MM.1S (cell line): Measurements from ENCODE around the gene ABCG8.

Experiments used
- DNase-seq: peaks from one replicate; pipeline ENCODE4 v3.0.0-alpha.2; 2015
- H2AFZ ChIP-seq: fragments of 300-600 bp; sonication (generic); 2 replicates; pipeline ENCODE4 v1.6.0; 2016; ENCODE audit warnings: antibody characterized with exemption, low read length
- H3F3A ChIP-seq: fragments of 300-600 bp; sonication (generic); 2 replicates; pipeline ENCODE4 v1.6.1; 2016; ENCODE audit warnings: mild to moderate bottlenecking, antibody characterized with exemption, low read length, moderate library complexity, mixed read lengths; ENCODE audit not compliant: insufficient read depth
- H3K27ac ChIP-seq: fragments of 300-600 bp; sonication (generic); 2 replicates; pipeline ENCODE4 v1.5.1; 2016; ENCODE audit warnings: mild to moderate bottlenecking, low read length
- H3K27me3 ChIP-seq: fragments of 300-600 bp; sonication (generic); replicated peaks from 2 replicates; pipeline ENCODE4 v1.6.0; 2016; ENCODE audit warnings: low read length; ENCODE audit not compliant: insufficient read depth
- H3K36me3 ChIP-seq: fragments of 300-600 bp; sonication (generic); replicated peaks from 2 replicates; pipeline ENCODE4 v1.6.1; 2016; ENCODE audit warnings: mild to moderate bottlenecking, low read length, mixed read lengths; ENCODE audit not compliant: insufficient read depth
- H3K4me1 ChIP-seq: fragments of 300-600 bp; sonication (generic); 2 replicates; pipeline ENCODE4 v1.6.1; 2016; ENCODE audit warnings: low read length, mixed read lengths
- H3K4me2 ChIP-seq: fragments of 300-600 bp; sonication (generic); 2 replicates; pipeline ENCODE4 v1.6.0; 2016; ENCODE audit warnings: low read depth, low read length
- H3K4me3 ChIP-seq: fragments of 300-600 bp; sonication (generic); 2 replicates; pipeline ENCODE4 v1.5.1; 2016; ENCODE audit warnings: low read length, mixed read lengths
- H3K79me2 ChIP-seq: fragments of 300-600 bp; sonication (generic); 2 replicates; pipeline ENCODE4 v1.6.1; 2016; ENCODE audit warnings: mixed run types, low read length, mixed read lengths
- H3K9ac ChIP-seq: fragments of 300-600 bp; sonication (generic); 2 replicates; pipeline ENCODE4 v1.6.1; 2016; ENCODE audit warnings: low read length, mixed read lengths
- H3K9me2 ChIP-seq: fragments of 300-600 bp; sonication (generic); replicated peaks from 2 replicates; pipeline ENCODE4 v1.6.1; 2016; ENCODE audit warnings: mild to moderate bottlenecking, low read length, mixed read lengths; ENCODE audit not compliant: insufficient read depth
- H3K9me3 ChIP-seq: fragments of 300-600 bp; sonication (generic); replicated peaks from 2 replicates; pipeline ENCODE4 v1.6.1; 2016; ENCODE audit warnings: mild to moderate bottlenecking, low read length, mixed read lengths; ENCODE audit not compliant: insufficient read depth
- H4K20me1 ChIP-seq: fragments of 300-600 bp; sonication (generic); 2 replicates; pipeline ENCODE4 v1.6.1; 2016; ENCODE audit warnings: mild to moderate bottlenecking, low read length, moderate library complexity, mixed read lengths; ENCODE audit not compliant: insufficient read depth
- CTCF ChIP-seq: fragments of 300-600 bp; sonication (generic); IDR thresholded peaks from 2 replicates; pipeline ENCODE4 v1.5.1; 2016; ENCODE audit warnings: antibody characterized with exemption, low read length, mixed read lengths
- EZH2 ChIP-seq: fragments of 300-600 bp; sonication (generic); optimal IDR thresholded peaks from 2 replicates; pipeline ENCODE3; 2017; ENCODE audit warnings: low read depth, mild to moderate bottlenecking, antibody characterized with exemption, low read length, mixed read lengths
- EZH2phosphoT487 ChIP-seq: fragments of 300-600 bp; sonication (generic); IDR thresholded peaks from 2 replicates; pipeline ENCODE4 v1.6.1; 2018; ENCODE audit warnings: antibody characterized with exemption, low read length

The ABCG8 gene

GRCh38 chr2:43837033-43837432 is 1.7 kb upstream of the ABCG8 start:
- Histone ChIP-seq H3K27me3 (no peaks in the 10 kb centered on the region), H3K79me2 (no peaks in the 10 kb centered on the region), H3K4me1 (no peaks in the 10 kb centered on the region), H3K9me2 (no peaks in the 10 kb centered on the region), H3K9ac (no peak overlapping the region), H3K36me3 (no peaks in the 10 kb centered on the region), H4K20me1 (no peaks in the 10 kb centered on the region), H3K27ac (no peak overlapping the region), H3K9me3 (no peaks in the 10 kb centered on the region), H2AFZ (no peak overlapping the region), H3K4me3 (no peak overlapping the region), H3F3A (no peaks in the 10 kb centered on the region), H3K4me2 (no peak overlapping the region)
- DNase-seq, result no peak
- TF ChIP-seq EZH2 (no peak), CTCF (no peak), EZH2phosphoT487 (no peak)

GRCh38 chr2:43837831-43838559 is 776 bp upstream of the ABCG8 start:
- no peak overlapping the region for H3K4me3 ChIP-seq
- no peaks in the 10 kb centered on the region for H3F3A ChIP-seq
- H3K9me2 ChIP-seq, result no peaks in the 10 kb centered on the region
- no peak overlapping the region for H3K27ac ChIP-seq
- no peak for DNase-seq
- H3K9me3 ChIP-seq, result no peaks in the 10 kb centered on the region
- no peak overlapping the region for H3K4me2 ChIP-seq
- H3K36me3 ChIP-seq, result no peaks in the 10 kb centered on the region
- no peak overlapping the region for H2AFZ ChIP-seq
- H3K27me3 ChIP-seq, result no peaks in the 10 kb centered on the region
- no peaks in the 10 kb centered on the region for H3K4me1 ChIP-seq
- no peaks in the 10 kb centered on the region for H3K79me2 ChIP-seq
- no peak for TF ChIP-seq EZH2
- no peak for TF ChIP-seq CTCF
- no peak for TF ChIP-seq EZH2phosphoT487
- no peak overlapping the region for H3K9ac ChIP-seq
- H4K20me1 ChIP-seq, result no peaks in the 10 kb centered on the region

GRCh38 chr2:43839776-43840564 is 1.2 kb downstream of the ABCG8 start:
- Histone ChIP-seq H3K9ac (no peak overlapping the region), H3K9me3 (no peaks in the 10 kb centered on the region), H4K20me1 (no peaks in the 10 kb centered on the region), H3K36me3 (no peaks in the 10 kb centered on the region), H3K27me3 (no peaks in the 10 kb centered on the region), H3K4me1 (no peaks in the 10 kb centered on the region), H3K79me2 (no peaks in the 10 kb centered on the region), H2AFZ (no peak overlapping the region), H3K27ac (no peak overlapping the region), H3K4me2 (no peak overlapping the region), H3F3A (no peaks in the 10 kb centered on the region), H3K9me2 (no peaks in the 10 kb centered on the region), H3K4me3 (no peak overlapping the region)
- no peak for DNase-seq
- no peak for TF ChIP-seq CTCF
- TF ChIP-seq EZH2, result no peak
- no peak for TF ChIP-seq EZH2phosphoT487
